ENCODE data around the gene GNAT1. TPM values are rescaled to one million over a fixed set of nuclear protein-coding genes. Genes with fewer than 3 reads are reported as not detected.

The GNAT1 gene
- total RNA-seq, 1 donor from 2014 or later, result not detected

DNA sequence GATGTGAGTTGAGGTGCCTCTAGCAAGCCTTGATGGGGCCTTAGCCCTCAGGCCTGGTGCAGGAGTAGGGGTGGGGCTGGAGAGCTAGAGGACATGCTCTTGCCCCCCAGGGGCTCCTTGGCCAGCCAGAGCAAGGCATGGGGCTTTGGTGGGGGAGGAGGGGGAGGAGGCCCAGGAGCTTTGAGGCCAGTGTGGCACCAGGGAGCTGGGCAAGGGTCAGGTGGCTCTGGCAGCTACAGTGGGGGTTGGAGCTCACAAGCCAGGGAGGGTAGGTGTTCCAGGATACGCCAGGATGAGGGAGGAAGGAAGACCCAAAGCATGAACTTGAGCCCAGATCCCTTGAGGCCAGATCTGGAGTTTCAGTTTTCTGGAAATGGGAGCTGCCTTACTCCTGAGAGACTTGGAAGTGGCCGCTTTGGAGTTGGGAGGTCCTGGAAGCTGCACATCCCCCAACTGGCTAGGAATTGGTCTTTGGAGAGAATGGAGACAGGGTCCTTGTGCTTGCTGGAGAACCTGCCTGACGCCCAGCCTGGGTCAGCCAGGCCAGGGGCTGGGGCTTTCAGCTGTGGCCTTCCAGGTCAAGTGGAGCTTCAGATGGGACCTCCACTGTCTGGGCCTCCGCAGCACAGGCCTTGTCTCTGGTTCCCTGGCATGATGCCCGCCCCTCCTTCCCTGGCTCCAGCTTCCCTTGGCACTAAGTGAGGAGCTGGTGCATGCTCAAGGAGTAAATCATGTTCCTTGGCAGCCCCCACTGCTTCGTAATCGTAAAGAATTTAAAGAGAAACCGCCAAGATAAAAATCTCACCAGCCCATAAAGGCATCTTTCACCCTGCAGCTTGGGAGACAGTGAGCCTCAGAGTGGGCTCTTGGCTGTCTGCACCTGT is 27.6 kb upstream of the GNAT1 start:
- peak; percentile 82 for DNase-seq

DNA sequence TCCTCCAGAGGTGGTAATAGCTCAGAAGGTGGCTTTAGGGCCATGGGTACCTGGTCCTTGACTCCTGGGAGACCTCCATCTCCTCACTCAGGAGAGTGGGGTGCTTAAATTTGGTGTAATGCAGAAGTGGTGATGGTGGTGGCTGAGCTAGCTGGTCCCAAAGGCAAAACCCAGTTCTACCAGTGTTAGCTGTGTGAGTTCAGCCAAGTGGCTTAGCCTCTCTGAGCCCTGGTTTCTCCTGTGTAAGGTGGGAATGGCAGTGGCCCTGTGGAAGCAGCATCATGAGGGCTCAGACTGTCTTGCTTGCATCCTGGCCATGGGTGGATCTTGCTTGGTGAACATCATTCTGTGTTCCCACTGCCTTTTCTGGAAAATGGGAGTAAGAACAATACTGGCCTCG is 26.9 kb upstream of the GNAT1 start:
- DNase-seq, result no peak

DNA sequence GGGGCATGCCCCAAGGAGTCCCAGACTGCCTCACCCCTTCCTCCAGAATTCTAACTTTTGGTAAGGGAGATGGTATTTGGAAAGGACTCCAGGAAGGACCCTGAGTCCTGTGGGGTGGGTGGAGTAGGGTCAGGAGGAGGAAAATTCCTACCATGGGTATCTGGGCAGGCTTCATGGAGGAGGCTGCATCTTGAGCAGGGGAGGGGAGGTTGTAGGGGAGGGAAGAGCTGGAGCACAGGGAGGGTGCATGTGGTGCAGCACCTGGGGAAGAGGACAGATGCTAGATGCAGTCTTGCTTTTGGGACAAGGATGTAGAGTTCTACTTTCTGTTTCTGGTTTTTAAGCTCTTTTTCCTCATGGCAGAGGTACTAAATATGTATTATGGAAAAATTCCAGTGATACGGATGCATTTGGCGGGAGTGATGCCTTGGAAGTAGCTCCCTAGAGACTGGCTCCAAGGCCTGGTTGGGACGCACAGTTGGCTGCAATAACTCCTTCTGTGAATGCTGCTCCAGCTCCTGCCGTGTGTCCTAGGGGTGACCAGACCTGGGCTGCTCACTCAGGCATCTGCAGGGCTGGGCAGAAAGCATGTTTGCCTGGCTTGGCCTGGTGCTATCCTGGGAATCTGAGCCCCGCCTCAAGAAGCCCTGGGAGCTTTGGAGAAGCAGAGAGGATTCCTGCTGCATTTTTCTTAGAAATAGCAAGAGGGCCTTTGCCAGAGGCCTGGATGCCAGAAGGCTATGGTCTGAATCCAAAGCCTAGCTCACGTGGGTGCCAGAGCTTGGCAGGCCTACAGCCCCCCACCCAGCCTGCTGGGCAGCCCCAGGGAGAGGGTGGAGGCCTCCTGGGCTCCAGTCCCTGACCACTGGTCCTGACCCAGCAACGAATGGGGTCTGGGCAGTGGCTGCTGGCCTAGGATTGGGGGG is 26.2 kb upstream of the GNAT1 start:
- DNase-seq, result no peak

DNA sequence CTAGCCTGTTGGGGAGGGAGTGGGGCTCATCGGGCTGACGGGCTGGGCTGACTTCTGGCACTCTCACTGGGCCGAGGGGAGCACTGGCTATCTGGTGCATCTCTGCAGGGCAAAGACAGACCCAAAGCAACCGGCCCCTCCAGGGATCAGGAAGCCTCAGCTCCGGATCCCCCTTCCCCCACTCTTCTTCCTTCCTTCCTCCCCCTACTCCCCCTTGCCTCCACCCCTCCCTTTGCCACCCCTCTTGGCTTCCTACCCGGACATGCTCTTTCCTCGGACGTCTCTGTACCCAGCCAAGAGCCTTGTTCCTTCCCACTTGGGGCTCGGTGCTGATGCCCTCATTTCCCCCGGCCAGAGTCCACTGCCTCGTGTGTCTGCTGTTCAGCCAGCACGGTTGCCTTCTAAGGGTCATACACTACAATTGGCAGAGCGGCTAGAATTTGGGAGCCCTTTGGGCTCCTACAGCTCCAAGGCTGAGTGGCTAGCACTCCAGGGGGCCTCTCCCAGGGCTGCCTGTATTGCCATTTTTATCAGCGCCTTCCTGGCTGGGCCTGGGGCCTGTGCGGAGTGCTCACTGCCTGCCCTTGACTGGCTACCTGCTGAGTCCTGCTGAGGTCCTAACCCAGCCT is 25.4 kb upstream of the GNAT1 start:
- peak; percentile 56 for DNase-seq

- peak; percentile 61 for DNase-seq
Measured at GRCh38 chr3:50166620-50167019, 24.8 kb upstream of the GNAT1 start.

DNA sequence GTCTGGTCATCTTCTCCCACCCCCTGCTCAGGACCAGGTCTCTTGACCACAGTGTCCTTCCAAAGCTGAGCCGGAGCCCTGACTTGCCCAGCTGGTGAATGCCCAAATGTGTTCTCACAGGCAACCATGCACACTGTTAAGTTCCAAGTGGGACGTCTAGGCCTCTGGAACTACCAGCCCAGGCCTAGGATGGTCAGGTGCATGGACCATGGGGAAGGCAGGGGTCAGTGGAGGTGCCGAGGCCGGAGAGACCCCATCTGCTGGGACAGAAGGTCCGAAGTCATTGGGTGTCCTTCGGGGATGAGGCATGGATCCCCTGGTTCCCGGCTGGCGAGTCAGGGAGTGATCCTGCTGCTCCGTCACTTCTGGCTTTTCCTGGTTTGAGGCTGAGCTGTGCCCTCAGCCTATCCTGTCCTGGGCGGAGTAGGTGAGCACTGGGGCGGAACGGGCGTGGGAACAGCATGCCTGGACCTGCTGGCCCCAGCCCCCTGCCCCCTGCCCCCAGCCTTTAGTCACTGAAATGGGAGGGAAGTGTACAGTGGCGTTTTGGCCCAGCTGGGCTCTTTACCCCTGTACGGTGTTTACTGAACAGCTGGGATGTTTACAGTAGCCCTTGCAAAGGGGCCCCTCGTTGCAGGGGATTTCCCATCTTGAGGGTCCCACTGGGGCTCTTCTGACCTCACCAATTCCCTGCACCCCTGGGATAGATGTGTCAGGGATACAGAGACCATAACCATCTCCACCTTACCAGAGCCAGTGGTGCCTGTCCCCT is 24.2 kb upstream of the GNAT1 start:
- DNase-seq, result peak; percentile 61

DNA sequence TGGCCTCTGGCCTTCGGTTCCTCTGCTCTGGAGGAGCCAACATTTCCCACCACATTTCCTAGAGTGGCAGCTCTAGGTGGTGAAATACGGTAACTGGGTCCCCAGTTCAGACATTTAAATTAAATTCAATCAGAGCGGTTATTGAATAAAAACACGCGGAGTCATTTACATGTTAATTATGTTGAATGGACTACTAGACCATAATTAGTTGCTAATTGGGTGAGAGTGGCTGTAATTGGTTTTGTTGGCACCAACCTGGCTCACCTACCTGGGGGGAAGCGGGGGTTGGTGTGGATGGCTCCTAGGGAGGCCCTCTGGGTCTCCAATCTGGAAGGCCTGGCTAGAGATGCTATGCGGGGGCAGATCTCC is 23.6 kb upstream of the GNAT1 start:
- DNase-seq, result no peak

DNA sequence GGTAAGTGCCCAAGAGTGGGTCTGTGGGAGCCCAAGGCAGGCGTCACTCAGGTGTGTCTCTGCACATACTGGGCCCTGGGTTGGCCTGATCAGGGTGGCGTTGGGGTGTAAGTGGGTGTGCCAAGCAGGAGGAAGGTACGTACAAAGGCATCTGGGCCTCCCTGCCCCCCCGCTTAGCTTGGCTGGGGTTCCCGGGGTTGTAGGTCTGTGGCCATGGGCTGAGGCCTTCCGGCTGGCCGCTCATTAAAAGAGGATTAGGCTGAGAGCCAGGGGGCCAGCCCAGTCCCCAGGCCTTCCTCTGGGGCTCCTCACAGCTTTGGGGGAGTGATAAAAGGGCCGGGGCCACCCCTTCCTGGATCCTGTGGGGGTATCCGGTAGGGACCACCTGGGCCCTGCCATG is 23.0 kb upstream of the GNAT1 start:
- peak; percentile 50 for DNase-seq

- no peak for DNase-seq
Measured at GRCh38 chr3:50168791-50169190, 22.6 kb upstream of the GNAT1 start.

- no peak for DNase-seq
Measured at GRCh38 chr3:50169232-50169832, 22.1 kb upstream of the GNAT1 start.

DNA sequence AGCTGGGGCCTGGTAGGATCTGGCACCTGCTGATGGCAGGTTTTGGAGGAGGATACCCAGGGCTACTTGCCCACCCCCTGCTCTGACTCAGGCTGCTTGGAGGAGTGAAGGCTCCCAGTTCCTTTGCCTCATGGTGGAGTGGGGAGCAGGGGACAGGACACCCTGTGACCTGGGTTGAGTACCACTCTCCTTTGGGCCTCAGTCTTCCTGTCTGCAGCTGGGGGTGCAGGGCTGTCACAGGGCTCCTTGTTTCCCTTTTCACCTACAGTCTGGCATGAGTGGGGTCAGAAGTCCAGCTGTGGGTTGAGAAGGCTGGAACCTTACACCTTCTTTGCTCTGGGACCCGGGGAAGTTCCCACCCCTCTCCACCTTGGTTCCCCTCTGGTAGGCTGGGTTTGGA is 21.6 kb upstream of the GNAT1 start:
- no peak for DNase-seq

GRCh38 chr3:50170689-50171088 is 20.7 kb upstream of the GNAT1 start:
- DNase-seq, result peak; percentile 96

GRCh38 chr3:50171540-50172301 is 19.7 kb upstream of the GNAT1 start:
- no peak for DNase-seq

DNA sequence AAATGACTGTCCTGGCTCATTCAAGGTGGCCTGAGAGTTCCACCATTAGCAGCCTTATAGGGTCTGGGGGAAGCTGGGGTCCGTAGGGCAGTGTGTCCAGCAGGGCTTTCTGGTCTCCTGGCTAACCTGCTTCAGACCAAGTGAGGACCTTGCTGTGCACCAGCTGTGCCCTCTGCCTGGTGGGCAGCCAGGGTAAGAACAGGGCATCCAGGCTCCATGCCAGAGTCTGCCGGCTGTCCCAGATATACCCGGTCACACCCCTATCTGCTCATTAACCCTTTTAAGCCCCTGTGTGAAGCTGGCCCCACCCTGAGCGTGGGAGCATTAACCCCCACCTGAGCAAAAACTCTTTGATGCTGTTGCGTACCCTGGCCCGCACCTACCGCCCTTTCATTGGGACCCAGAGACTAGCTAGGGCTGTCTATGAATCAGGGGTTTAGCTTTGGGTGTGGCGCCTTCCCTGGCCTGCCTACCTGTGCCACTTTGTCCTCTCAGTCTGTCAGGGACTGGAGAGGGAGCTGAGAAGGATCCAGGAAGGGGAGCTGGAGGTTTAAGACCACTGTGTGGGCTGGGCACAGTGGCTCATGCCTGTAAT is 18.7 kb upstream of the GNAT1 start:
- DNase-seq, result no peak

DNA sequence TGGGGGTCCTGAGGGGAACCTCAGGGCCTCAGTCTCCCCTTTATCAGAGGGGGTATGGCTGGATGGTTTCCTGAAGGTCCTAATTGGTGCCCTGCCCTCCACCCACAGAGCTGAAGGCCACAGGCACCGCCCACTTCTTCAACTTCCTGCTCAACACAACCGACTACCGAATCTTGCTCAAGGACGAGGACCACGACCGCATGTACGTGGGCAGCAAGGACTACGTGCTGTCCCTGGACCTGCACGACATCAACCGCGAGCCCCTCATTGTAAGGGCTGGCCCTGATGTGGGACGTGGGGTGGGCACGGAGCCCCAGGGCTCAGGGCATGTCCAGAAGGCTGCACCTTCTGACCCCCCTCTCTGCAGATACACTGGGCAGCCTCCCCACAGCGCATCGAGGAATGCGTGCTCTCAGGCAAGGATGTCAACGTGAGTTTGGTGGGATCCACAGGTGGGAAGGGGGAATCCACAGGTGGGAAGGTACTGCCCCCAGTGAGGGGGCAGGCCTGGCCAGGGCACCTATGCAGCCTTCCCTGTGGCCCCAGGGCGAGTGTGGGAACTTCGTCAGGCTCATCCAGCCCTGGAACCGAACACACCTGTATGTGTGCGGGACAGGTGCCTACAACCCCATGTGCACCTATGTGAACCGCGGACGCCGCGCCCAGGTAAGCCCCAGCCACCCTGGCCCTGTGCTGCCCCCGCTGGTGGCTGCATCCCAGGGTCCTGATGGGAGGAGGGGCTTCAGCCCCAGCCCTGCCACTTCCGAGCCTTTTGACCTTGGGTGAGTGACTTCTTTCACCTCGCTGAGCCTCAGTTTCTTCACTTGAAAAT is 17.5 kb upstream of the GNAT1 start:
- DNase-seq, result no peak

- DNase-seq, result no peak
Measured at GRCh38 chr3:50174517-50174895, 16.9 kb upstream of the GNAT1 start.

DNA sequence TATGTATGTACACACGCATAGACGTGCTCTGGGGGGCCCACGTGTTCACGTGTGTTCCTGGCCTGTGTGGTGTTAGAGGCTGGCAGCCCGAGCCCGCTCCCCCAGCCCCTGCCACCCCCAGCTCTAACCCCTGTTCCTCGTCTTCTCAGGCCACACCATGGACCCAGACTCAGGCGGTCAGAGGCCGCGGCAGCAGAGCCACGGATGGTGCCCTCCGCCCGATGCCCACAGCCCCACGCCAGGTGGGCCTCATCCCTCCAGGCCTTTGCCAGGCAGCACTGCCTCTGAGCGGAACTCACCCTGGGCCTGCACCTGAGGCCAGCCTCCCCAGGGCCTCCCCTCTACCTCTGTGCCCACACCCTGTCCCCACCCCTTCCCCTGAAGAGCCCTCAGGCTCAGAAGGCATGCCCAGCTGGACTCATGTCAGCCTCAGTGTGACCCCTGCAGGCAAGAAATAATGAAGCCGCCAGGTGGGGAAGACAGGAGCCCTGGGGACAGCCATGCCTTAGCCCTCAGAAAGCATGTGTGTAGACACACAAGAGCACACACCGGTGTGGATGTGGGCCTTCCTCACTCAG is 16.4 kb upstream of the GNAT1 start:
- DNase-seq, result no peak

DNA sequence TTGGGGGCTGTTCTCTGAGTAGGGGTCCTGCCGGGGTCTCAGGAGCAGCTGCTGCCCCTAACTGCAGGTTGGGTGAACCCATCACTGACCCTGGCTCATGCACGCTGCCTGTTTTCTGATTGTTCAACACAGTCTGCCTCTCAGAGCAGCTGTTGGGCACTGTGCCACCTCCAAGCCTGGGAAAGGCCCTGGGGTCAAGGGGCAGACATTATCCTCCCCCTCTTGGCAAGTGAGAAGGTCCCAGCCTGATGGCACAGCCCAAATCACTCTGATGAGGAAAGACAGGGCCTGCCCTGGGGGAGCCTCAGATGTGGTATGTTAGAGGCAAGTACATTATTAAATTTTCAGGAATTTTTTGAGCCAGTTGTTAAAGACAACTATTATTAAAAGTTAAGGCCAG is 14.1 kb upstream of the GNAT1 start:
- DNase-seq, result peak; percentile 54

DNA sequence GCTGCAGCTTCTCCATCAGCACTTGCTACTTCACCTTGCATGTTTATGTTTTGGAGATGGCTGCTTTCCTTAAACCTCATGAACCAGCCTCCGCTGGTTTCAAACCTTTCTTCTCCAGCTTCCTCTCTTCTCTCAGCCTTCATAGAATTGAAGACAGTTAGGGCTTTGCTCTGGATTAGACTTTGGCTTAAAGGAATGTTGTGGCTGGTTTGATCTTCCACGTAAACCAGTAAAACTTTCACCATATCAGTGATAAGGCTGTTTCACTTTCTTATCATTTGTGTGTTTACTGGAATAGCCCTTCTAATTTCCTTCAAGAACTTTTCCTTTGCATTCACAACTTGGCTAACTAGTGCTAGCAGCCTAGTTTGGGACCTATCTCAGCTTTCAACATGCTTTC is 11.7 kb upstream of the GNAT1 start:
- DNase-seq, result no peak

DNA sequence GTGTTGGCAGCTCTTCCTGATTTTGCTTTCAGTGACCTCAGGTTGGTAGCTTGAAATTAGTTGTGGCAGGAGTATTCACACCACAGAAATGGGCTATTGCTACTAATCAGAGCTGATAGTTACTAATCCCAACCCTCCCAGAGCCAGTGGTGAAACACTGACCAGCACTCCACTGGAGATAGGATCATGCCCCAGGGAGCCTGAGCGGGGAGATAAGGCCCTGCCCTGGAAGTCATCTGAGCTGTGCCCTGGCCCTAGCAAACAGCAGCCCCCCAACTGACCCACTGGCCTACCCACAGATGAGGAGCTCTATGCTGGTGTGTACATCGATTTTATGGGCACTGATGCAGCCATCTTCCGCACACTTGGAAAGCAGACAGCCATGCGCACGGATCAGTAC is 9.4 kb upstream of the GNAT1 start:
- no peak for DNase-seq

All from dermis blood vessel endothelial cell (primary cell).